Osteocyte (in vitro differentiated cells): Measurements from ENCODE around the gene TTLL5. TPM values are rescaled to one million over a fixed set of nuclear protein-coding genes. Genes with fewer than 3 reads are reported as not detected.
"Not testable (repeated sequence)": the region's sequence is repeated elsewhere in the genome, so short reads cannot be mapped to it uniquely, and the experiment has no call there.

Source experiments
- DNase-seq: peaks from one replicate; pipeline ENCODE4 v3.0.0; 2021; ENCODE audit warnings: mixed read lengths; ENCODE audit not compliant: unreplicated experiment; ENCODE audit errors: extremely low spot score
- H3K27ac Mint-ChIP-seq: one replicate; pipeline ENCODE4 v1.8.0; 2021; ENCODE audit warnings: mild to moderate bottlenecking, mixed read lengths; ENCODE audit not compliant: unreplicated experiment
- H3K27me3 Mint-ChIP-seq: one replicate; pipeline ENCODE4 v1.8.0; 2021; ENCODE audit warnings: mixed read lengths; ENCODE audit not compliant: unreplicated experiment
- H3K36me3 Mint-ChIP-seq: one replicate; pipeline ENCODE4 v1.8.0; 2021; ENCODE audit warnings: mixed read lengths; ENCODE audit not compliant: unreplicated experiment
- H3K4me1 Mint-ChIP-seq: one replicate; pipeline ENCODE4 v1.8.0; 2021; ENCODE audit warnings: mixed read lengths; ENCODE audit not compliant: unreplicated experiment
- H3K4me3 Mint-ChIP-seq: one replicate; pipeline ENCODE4 v1.8.0; 2021; ENCODE audit warnings: mild to moderate bottlenecking, moderate library complexity, mixed read lengths; ENCODE audit not compliant: unreplicated experiment
- H3K9me3 Mint-ChIP-seq: one replicate; pipeline ENCODE4 v1.8.0; 2021; ENCODE audit warnings: mixed read lengths; ENCODE audit not compliant: unreplicated experiment
- total RNA-seq: library from RNA; stranded (reverse); gene quantifications from 2 replicates; pipeline ENCODE4 v1.2.1, GENCODE V29; 2021
- TF ChIP-seq, protein P1 (sequence below): fragments of 200-600 bp; sonication (generic); IDR thresholded peaks from 2 replicates; pipeline ENCODE4 v1.5.0; 2021; ENCODE audit warnings: antibody characterized with exemption, mild to moderate bottlenecking, moderate library complexity

TTLL5 gene
- total RNA-seq, 1 donor from 2014 or later = 37.3 TPM

DNA sequence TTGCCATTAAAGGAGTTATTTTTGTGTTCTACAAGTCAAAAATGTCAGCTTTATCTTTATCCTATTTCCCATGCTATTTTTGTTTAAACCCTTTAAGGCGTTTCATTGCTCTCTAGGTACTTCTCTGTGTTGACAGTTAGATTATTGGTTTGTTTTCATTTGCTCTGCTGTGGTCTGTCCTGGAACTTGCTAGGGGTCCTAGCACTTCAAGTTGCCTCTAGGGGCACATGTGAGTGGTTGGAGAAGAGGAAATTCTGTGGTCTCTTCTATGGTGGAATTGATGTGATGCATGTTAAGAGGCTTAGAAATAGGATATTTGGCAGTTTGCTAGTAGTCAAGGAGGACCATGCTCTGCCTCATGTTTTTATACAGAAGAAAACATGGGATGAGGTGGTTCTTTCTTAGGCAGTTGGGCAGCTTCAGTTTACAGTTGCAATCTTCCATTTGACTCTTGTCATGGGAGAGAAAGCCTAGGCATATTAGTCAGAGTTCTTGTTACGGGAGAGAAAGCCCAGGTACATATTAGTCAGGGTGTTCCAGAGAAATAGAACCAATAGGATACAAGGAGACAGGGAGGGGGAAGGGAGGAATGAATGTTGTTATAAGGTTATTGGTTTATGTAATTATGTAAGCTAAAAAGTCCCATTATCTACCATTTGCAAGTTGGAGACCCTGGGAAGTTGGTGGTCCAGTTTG is 14.4 kb downstream of the TTLL5 start:
- Mint-ChIP-seq H3K4me1 (peaks cover 2% of the 10 kb centered on the region), H3K36me3 (peaks cover 23% of the 10 kb centered on the region), H3K4me3 (no peak overlapping the region), H3K27ac (no peak overlapping the region), H3K9me3 (peaks cover 3% of the 10 kb centered on the region), H3K27me3 (no peaks in the 10 kb centered on the region)
- no peak for DNase-seq
- TF ChIP-seq, protein P1, sequence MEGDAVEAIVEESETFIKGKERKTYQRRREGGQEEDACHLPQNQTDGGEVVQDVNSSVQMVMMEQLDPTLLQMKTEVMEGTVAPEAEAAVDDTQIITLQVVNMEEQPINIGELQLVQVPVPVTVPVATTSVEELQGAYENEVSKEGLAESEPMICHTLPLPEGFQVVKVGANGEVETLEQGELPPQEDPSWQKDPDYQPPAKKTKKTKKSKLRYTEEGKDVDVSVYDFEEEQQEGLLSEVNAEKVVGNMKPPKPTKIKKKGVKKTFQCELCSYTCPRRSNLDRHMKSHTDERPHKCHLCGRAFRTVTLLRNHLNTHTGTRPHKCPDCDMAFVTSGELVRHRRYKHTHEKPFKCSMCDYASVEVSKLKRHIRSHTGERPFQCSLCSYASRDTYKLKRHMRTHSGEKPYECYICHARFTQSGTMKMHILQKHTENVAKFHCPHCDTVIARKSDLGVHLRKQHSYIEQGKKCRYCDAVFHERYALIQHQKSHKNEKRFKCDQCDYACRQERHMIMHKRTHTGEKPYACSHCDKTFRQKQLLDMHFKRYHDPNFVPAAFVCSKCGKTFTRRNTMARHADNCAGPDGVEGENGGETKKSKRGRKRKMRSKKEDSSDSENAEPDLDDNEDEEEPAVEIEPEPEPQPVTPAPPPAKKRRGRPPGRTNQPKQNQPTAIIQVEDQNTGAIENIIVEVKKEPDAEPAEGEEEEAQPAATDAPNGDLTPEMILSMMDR = peak; percentile 18

DNA sequence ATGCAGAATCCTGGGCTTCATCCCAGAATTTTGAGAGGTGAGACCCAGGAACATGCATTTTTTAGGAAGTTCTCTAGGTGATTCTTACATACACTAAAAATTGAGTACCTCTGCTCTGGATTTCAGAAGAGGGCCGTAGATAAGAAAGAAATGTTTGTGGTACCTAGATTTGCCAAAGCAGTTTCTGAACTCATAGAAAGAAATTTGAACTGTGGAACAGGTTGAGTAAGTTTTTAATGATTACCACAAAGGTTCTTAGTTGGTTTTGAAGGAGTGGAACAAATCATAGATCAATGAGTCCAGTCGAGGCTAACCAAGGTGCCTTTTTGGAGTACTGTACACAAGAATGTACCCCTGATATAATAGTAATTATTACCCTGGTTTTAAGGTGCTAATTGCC is 24.9 kb downstream of the TTLL5 start:
- H3K4me3 Mint-ChIP-seq = no peak overlapping the region
- H3K4me1 Mint-ChIP-seq = no peaks in the 10 kb centered on the region
- H3K27ac Mint-ChIP-seq = no peak overlapping the region

DNA sequence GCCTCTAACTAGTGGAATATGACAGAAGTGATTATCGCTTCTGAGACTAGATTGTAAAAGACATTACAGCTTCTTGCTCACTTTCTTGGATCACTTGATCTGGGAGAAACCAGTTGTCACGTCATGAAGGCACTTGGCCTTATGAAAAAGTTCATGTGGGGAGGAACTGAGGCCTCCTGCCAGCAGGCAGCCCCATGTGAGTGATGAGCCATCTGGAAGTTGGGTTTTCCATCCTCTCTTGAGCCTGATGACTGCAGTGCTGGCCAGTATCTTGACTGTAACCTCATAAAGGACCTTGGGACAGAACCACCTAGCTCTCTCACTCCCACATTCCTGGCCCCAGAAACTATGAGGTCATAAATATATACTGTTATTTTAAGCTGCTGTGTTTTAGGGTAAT is 28.0 kb downstream of the TTLL5 start:
- peaks cover 52% of the 10 kb centered on the region for H3K36me3 Mint-ChIP-seq
- no peak overlapping the region for H3K4me3 Mint-ChIP-seq
- no peaks in the 10 kb centered on the region for H3K27me3 Mint-ChIP-seq
- H3K9me3 Mint-ChIP-seq = no peaks in the 10 kb centered on the region
- no peak for DNase-seq
- no peaks in the 10 kb centered on the region for H3K4me1 Mint-ChIP-seq
- TF ChIP-seq, protein P1 = no peak
- H3K27ac Mint-ChIP-seq = no peak overlapping the region

More for the DNA sequence above, 24.9 kb downstream of the TTLL5 start:
- Mint-ChIP-seq H3K9me3 (no peaks in the 10 kb centered on the region), H3K36me3 (peaks cover 42% of the 10 kb centered on the region), H3K27me3 (no peaks in the 10 kb centered on the region)
- TF ChIP-seq, protein P1 = no peak
- DNase-seq = no peak

DNA sequence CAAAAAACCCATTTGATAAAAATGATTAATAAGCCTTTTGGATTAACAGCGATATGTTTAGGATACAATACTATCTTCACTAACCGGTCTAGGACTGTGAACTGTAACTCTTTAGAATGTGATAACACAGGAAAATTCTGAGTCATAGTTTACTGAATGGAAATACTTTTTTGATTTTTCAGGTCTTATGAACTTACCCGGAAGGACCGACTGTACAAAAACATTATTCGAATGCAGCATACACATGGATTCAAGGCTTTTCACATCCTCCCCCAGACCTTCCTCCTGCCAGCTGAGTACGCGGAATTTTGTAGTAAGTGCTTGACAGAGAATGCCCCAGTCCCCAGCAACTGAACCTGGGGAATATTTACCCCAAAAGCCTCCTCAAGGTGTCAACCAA is 29.0 kb downstream of the TTLL5 start:
- TF ChIP-seq, protein P1 = no peak
- H3K36me3 Mint-ChIP-seq = peaks cover 50% of the 10 kb centered on the region
- DNase-seq = no peak

GRCh38 chr14:75695025-75695424 is 34.0 kb downstream of the TTLL5 start:
- not testable (repeated sequence) for H3K4me1 Mint-ChIP-seq, DNase-seq, H3K9me3 Mint-ChIP-seq, H3K27me3 Mint-ChIP-seq, H3K27ac Mint-ChIP-seq, H3K4me3 Mint-ChIP-seq
- peaks cover 54% of the 10 kb centered on the region for H3K36me3 Mint-ChIP-seq

More for the DNA sequence above, 29.0 kb downstream of the TTLL5 start:
- H3K27me3 Mint-ChIP-seq = no peaks in the 10 kb centered on the region
- peaks cover 4% of the 10 kb centered on the region for H3K9me3 Mint-ChIP-seq
- no peak overlapping the region for H3K4me3 Mint-ChIP-seq
- no peak overlapping the region for H3K27ac Mint-ChIP-seq
- no peaks in the 10 kb centered on the region for H3K4me1 Mint-ChIP-seq
